Measurements from ENCODE around the gene VIL1.
A peak's percentile ranks its signal among the peaks of the same experiment; 100 is the strongest.

The VIL1 gene

DNA sequence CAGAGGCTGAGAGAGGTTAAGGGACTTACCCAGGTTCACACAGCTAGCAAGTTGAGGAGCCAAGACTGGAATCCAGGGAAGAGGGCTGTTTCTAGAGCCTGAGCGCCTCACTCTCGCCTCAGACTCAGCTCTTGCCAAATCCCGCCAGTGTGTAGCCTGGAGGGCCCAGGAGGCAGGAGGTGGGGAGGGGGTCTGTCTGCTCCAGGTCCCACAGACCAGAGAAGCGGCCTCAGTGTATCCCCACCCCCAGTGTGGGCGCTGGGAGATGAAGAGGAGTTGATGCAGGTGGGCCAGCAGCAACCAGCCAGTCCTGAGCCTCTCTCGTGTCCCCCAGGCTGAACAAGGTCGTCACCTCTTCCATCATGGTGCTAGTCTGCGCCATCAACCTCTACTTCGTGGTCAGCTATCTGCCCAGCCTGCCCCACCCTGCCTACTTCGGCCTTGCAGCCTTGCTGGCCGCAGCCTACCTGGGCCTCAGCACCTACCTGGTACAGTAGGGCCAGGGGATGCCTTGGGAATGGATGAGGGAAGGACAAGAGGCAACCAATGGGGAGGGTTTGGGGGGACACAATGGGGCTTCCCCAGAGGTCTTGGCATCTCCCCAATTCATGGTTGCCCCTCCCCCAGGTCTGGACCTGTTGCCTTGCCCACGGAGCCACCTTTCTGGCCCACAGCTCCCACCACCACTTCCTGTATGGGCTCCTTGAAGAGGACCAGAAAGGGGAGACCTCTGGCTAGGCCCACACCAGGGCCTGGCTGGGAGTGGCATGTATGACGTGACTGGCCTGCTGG lies 24.4 kb upstream of the VIL1 start:
- DNase-seq (ENCODE audit: low read depth in 2 of 3, low spot score in 2 of 3) = no peak

GRCh38 chr2:218395090-218395444 lies 23.9 kb upstream of the VIL1 start:
- DNase-seq (ENCODE audit: low read depth in 2 of 3, low spot score in 2 of 3) = no peak

- DNase-seq (ENCODE audit: low read depth in 2 of 3, low spot score in 2 of 3) = no peak
Measured at GRCh38 chr2:218395456-218395825, 23.5 kb upstream of the VIL1 start.

DNA sequence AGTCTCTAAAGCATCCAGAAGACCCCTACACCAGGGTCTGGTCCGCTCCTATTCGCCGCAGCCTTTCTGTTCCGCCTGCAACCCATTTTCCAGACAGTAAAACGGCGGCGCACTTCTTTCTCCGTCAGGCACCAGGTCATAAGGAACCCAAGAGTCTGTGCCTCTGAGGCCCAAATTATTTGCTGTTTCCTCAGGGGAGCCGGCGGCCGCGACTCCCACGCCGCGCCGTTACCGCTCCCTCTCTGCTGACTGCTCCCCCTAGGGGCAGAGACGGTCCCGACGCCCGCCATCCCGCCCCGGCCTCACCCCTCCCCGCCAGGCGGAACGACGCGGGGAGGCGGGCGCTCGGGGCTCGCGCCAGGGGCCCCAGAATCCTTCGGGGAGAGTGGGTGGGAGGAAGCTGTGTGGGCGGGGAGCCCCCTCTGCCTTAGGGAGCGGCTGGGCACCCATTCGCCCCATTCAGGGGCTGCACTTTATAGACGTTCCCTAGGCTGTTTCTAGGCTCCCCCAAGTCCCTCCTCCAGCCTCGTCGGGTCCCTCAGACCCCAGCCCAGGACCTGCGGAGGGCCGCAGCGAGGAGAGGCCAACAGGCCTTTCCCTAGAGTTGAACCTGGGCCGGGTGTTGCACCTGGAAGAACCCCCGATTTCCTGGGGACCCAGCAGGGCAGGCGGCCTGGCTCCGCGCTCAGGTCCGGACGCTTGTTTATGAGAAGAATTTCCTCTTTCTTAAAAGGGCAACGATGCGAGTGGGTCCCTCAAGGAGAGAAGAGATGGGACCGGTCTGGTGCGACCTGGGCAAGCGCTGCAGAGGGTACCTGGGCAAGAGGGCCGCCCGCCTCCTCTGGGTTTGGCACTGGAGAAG lies 22.9 kb upstream of the VIL1 start:
- DNase-seq (ENCODE audit: low read depth in 2 of 3, low spot score in 2 of 3) = peak; percentile 76 to 87 (median 83)

DNA sequence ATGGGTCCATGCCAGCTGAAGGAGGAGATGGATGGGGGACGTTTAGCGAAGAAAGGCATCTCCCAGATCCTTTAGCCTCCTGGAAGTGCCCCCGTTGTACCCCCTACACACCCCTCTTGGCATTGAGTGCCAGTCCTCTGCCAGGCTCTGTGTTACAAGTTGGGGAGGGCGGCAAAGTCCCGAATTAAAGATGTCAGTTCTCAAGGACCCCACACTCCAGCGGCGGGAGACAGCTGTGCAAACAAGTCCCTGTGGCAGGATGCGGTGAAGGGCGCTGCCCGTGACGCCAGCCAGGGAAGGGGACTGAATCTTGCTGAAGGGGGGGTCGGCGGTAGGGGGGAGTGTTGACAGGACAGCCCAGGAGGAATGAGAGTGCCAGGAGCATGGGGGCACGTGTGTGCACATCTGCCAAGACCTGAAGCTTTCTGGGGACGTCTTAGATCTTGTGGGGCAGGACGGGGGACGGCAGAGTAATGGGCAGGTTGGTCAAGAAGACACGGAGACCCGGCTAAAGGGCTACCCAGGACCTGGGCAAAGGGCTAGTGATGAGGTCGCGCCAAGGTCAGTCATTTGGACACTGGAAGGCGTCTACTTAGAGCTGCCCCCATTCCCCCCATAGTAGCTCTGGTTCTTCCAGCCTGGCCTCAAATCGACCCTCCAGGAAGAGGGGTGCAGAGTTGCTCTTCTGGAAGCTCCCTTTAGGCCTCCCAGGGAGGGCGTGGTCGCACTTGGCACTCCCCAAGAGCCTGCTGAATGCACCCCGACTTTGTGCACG lies 22.0 kb upstream of the VIL1 start:
- DNase-seq (ENCODE audit: low read depth in 2 of 3, low spot score in 2 of 3) = no peak

DNA sequence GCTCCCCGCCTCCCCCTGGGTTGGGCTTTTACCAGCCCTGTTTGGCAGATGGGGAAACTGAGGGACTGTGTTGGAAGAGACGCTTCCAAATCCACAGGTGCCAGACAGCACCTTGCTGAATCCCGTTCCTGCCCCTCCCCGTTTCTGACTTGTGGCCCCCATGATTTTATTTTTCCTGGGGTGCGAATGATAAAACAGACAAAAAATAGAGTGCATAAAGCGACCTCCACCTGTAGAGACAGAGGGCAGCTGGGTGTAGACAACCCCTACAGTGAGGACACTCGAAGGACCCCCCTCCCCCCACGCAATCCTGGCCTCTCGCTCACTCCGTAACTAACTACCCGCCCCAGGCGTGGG lies 21.5 kb upstream of the VIL1 start:
- DNase-seq (ENCODE audit: low read depth in 2 of 3, low spot score in 2 of 3) = no peak

DNA sequence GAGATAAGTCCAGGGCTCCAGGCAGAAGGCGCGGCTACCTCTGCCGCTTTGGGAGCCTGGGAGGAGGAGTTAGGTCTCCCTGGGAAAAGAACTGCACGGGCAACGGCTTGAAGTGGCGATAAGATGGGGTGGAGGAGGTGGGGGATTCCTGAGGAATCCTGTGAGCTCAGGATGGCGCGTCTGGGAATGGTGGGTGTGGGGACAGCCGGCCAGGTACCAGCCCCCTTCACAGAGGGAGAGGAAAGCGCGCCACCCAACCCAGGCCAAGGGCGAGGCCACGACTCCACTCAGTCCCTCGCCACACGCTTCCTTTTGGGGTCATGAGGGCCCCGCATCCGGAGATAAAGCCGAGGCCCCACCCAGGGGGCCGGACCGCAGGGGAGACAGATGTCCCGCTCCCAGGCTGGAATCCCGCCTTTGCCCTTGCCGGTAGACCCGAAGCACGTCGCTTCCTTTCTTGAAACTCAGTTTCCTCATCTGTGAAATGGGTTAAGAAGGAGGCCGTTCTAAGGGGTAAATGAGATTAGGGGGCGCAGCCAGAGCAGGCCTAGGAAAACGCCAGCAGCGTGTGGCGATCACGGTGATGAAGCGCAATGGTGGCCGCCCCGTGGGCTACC lies 21.0 kb upstream of the VIL1 start:
- DNase-seq (ENCODE audit: low read depth in 2 of 3, low spot score in 2 of 3) = peak in 2 of 3 experiments; percentile 36 to 41

DNA sequence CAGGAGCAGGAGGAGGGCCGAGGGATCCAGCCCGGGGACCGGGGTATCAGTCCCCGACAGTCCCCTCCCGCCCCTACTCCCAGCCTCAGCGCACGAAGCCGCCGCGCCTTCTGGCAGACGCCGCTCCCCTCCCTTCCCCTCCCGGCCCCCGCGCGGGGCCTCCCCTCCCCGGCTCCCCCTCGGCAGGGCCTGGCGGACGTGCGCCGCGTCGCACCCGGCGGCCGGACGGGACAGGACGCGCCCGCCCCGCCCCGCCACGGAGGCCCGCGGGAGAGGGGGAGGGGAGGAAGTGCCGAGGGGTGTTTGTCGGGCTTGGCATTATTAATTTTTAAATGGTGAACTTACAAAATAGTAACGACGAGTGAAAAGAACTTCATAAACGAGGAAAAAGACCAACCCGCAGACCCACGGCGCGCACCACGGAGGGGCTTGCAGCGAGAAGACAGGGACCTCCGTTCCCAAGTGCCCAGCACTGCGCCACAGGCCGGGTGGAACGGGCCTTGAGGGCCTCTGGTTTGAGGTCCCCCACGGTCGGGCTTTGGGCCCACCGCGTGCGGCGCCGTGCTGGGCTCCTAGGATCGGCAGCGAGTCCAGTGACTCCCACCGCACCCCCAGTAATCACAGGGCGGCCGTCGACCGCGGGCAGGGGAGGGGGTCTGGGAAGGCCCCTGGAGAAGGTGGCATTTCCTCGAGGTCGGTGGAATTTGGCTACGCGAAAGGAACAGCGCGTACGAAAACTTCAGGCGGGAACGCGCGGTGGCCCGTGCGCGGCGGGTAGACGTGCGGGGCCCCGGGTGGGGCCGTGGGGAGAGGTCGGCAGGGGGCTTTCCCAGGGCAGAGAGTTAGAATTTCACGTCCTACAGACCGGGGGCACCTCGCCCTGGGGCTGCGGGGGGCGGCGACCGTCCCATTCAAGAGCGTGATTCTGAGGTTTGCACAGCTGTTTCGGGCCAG lies 20.2 kb upstream of the VIL1 start:
- peak in 2 of 3 experiments; percentile 36 to 37 for DNase-seq (ENCODE audit: low read depth in 2 of 3, low spot score in 2 of 3)

DNA sequence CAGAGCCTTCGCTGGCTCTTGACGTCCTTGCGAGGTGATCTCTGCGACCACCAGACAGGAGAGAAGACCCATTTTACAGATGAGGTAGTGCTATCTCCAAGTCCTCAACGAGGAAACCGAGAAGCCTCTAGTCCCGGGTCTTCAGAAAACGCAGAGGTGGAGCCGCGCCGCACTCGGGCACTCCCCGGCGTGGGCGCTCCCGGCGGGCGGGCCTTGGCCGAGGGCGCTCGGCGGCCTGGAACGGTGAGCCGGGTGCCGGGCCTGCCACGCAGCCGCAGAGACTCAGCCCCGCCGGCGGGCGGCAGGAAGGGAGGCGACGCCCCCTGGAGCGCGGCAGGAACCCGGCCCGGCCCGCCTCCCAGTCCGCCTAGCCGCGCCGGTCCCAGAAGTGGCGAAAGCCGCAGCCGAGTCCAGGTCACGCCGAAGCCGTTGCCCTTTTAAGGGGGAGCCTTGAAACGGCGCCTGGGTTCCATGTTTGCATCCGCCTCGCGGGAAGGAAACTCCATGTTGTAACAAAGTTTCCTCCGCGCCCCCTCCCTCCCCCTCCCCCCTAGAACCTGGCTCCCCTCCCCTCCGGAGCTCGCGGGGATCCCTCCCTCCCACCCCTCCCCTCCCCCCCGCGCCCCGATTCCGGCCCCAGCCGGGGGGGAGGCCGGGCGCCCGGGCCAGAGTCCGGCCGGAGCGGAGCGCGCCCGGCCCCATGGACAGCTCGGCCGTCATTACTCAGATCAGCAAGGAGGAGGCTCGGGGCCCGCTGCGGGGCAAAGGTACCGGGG lies 19.3 kb upstream of the VIL1 start, which contains the start of gene CTDSP1:
TSS of gene CTDSP1 (plus strand) at position 478 of the 776 bp plus-strand sequence. CDS start at position 701, 223 bp downstream.
- DNase-seq (ENCODE audit: low read depth in 2 of 3, low spot score in 2 of 3) = peak; percentile 77 to 89 (median 84)

- DNase-seq (ENCODE audit: low read depth in 2 of 3, low spot score in 2 of 3) = no peak
Measured at GRCh38 chr2:218400167-218400929, 18.6 kb upstream of the VIL1 start.

- DNase-seq (ENCODE audit: low read depth in 2 of 3, low spot score in 2 of 3) = no peak
Measured at GRCh38 chr2:218400930-218401881, 17.7 kb upstream of the VIL1 start.

DNA sequence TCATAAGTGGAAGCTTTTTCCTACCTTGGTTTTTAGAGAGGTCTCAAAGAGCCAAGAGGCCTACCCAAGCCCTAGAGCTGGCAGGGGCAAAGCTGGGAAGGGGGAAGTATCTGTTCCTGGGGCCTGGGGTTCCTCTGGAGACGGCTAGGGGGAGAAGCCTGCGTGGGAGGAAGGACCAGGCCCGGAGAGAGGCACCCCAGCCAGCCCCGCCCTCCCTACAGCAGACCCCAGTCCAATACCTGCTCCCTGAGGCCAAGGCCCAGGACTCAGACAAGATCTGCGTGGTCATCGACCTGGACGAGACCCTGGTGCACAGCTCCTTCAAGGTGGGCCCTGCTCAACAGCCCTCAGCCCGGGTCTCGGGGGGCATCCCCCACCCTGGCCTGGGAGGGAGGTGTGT lies 17.0 kb upstream of the VIL1 start:
- no peak for DNase-seq (ENCODE audit: low read depth in 2 of 3, low spot score in 2 of 3)

GRCh38 chr2:218402491-218402901 lies 16.4 kb upstream of the VIL1 start:
- no peak for DNase-seq (ENCODE audit: low read depth in 2 of 3, low spot score in 2 of 3)

DNA sequence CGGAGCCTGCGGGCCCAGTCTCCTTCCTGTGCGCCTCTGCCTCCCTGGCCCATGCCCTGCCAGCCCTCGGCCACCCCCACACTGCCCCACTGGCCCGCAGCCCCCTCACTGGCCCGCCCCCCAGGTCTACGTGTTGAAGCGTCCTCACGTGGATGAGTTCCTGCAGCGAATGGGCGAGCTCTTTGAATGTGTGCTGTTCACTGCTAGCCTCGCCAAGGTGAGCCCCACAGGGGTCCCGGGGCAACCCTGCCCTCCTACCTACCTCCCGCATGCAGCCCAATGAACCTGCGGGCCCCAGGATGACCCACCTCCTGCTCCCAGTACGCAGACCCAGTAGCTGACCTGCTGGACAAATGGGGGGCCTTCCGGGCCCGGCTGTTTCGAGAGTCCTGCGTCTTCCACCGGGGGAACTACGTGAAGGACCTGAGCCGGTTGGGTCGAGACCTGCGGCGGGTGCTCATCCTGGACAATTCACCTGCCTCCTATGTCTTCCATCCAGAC lies 16.0 kb upstream of the VIL1 start:
- no peak for DNase-seq (ENCODE audit: low read depth in 2 of 3, low spot score in 2 of 3)

DNA sequence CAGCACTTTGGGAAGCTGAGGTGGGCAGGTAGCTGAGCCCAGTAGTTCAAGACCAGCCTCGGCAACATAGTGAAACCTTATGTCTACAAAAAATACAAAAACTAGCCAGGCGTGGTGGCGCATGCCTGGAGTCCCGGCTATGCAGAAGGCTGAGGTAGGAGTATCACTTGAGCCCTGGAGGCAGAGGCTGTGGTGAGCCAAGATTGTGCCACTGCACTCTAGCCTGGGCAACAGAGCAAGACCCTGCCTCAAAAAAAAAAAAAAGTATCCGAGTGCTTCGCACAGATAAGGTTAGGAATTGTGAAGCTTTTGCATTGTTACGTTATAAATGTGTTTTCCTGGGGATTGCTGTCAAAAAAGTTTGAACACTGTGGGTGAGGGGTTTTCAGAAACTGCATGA lies 15.1 kb upstream of the VIL1 start:
- no peak for DNase-seq (ENCODE audit: low read depth in 2 of 3, low spot score in 2 of 3)

- DNase-seq (ENCODE audit: low read depth in 2 of 3, low spot score in 2 of 3) = no peak
Measured at GRCh38 chr2:218404351-218405085, 14.4 kb upstream of the VIL1 start.

All from activated CD8-positive, alpha-beta memory T cell treated with anti-CD3 and anti-CD28 coated beads for 48 hours (primary cell).